Lung (tissue), 12 donors: ENCODE results near the gene CELF6. TPM values are rescaled to one million over a fixed set of nuclear protein-coding genes. Genes with fewer than 3 reads are reported as not detected.

Experiments used
- ATAC-seq: fragments of 200-7000 bp; cut with Tn5 transposase; one replicate; pipeline ENCODE4 v1.9.1; 2020; ENCODE audit warnings: moderate number of reproducible peaks; ENCODE audit not compliant: insufficient read depth, low FRiP score
- DNase-seq, 3 donors: peaks; one replicate each; pipeline ENCODE4 v3.0.0-alpha.2; 2013 to 2017
- H3K27ac ChIP-seq, 2 donors: one replicate each; pipeline ENCODE4 v1.5.1; 2013; ENCODE audit warnings: mild to moderate bottlenecking in 2 of 2, moderate library complexity in 2 of 2, control low read depth in 1 of 2, inconsistent platforms in 1 of 2, low read depth in 1 of 2, low read length in 1 of 2
- H3K27me3 ChIP-seq, 3 donors: one replicate each; pipeline ENCODE4 v1.5.1; 2013; ENCODE audit warnings: low read length in 2 of 3; ENCODE audit not compliant: control insufficient read depth in 3 of 3, insufficient read depth in 3 of 3
- H3K36me3 ChIP-seq, 4 donors: one replicate each; pipeline ENCODE4 v1.5.1; 2013; ENCODE audit warnings: low read length in 4 of 4, mild to moderate bottlenecking in 1 of 4, moderate library complexity in 1 of 4; ENCODE audit not compliant: control insufficient read depth in 4 of 4, insufficient read depth in 4 of 4
- H3K4me1 ChIP-seq, 5 donors: one replicate each; pipeline ENCODE4 v1.5.1; 2013; ENCODE audit warnings: low read length in 5 of 5, mild to moderate bottlenecking in 2 of 5, moderate library complexity in 1 of 5; ENCODE audit not compliant: control insufficient read depth in 5 of 5, insufficient read depth in 5 of 5
- H3K4me3 ChIP-seq: one replicate; pipeline ENCODE4 v1.5.1; 2013; ENCODE audit warnings: mild to moderate bottlenecking, control low read depth, moderate library complexity
- H3K9ac ChIP-seq, 2 donors: one replicate each; pipeline ENCODE4 v1.5.1; 2013; ENCODE audit warnings: low read length in 2 of 2, control low read depth in 1 of 2; ENCODE audit not compliant: insufficient read depth in 1 of 2
- H3K9me3 ChIP-seq, 4 donors: one replicate each; pipeline ENCODE4 v1.5.1; 2013; ENCODE audit warnings: low read length in 3 of 4, mild to moderate bottlenecking in 1 of 4, moderate library complexity in 1 of 4; ENCODE audit not compliant: control insufficient read depth in 4 of 4, insufficient read depth in 3 of 4
- WGBS, 2 donors: extraction: QIAGEN DNeasy Blood & Tissue Kit; methylation state at CpG; one replicate each; pipeline ENCODE4 v1.1.7; 2013; 5-methylcytosine and 5-hydroxymethylcytosine counted together
- polyA plus RNA-seq, 2 donors: library from polyadenylated mRNA; stranded (reverse); fragments of 200-250 nt; gene quantifications; one replicate each; pipeline ENCODE4 v1.2.1, GENCODE V29; 2013
- total RNA-seq, 2 donors: library from RNA; depleted of rRNA in 1 of 2; stranded (reverse); fragments of >200 nt in 1 of 2; gene quantifications; one replicate each; pipeline ENCODE4 v1.2.1, GENCODE V29; 2014 to 2021
- TF ChIP-seq, protein P1 (sequence below): IDR thresholded peaks from 2 replicates; pipeline ENCODE4 v1.5.1; 2012; ENCODE audit warnings: mild to moderate bottlenecking; ENCODE audit errors: control extremely low read depth, extremely low read depth
- donor health status: control.
- donor health status: control.
- donor health status: Bipolar disorder and iron deficiency.
- donor health status: healthy.
- donor health status: DM: yes; HTN: yes; CAD: no.

Gene CELF6
- total and polyA plus RNA-seq, 4 donors, result 2.1 to 6.4 (median 3.4) TPM

DNA sequence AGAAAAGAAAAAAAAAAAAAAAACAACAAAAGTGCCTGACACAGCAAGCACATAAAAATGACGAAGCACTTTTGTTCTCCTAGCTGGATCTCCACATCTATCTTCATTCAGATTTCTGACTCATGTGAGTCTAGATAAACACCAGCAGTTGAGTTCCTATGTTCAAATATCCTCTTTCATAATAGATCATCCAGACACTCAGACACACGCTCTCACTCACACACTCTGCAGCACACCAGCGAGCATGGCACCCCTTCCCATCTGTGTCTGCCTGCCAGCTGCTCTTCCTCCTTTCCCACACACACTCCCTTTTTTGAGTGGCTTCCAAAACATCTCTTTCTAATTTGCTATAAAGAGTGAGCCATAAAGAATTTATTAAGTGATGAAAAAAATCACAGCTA lies 19.8 kb upstream of the CELF6 start:
- 26 to 41% methylated on average over 3 of the region's 3 CpGs for whole genome bisulfite sequencing, 2 donors
- peak; percentile 88 to 97 (median 97) for DNase-seq
- H3K9ac ChIP-seq, result no peak overlapping the region
- no peak overlapping the region for H3K4me3 ChIP-seq
- TF ChIP-seq, protein P1, sequence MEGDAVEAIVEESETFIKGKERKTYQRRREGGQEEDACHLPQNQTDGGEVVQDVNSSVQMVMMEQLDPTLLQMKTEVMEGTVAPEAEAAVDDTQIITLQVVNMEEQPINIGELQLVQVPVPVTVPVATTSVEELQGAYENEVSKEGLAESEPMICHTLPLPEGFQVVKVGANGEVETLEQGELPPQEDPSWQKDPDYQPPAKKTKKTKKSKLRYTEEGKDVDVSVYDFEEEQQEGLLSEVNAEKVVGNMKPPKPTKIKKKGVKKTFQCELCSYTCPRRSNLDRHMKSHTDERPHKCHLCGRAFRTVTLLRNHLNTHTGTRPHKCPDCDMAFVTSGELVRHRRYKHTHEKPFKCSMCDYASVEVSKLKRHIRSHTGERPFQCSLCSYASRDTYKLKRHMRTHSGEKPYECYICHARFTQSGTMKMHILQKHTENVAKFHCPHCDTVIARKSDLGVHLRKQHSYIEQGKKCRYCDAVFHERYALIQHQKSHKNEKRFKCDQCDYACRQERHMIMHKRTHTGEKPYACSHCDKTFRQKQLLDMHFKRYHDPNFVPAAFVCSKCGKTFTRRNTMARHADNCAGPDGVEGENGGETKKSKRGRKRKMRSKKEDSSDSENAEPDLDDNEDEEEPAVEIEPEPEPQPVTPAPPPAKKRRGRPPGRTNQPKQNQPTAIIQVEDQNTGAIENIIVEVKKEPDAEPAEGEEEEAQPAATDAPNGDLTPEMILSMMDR, result no peak
- peak; percentile 53 for ATAC-seq
- H3K36me3 ChIP-seq, result peaks cover 4 to 25% (median 9%) of the 10 kb centered on the region in 4 donors
- H3K9me3 ChIP-seq, result no peaks in the 10 kb centered on the region
- no peak overlapping the region for H3K27ac ChIP-seq
- peaks cover 0 to 20% (median 0%) of the 10 kb centered on the region in 5 donors for H3K4me1 ChIP-seq
- no peaks in the 10 kb centered on the region for H3K27me3 ChIP-seq

DNA sequence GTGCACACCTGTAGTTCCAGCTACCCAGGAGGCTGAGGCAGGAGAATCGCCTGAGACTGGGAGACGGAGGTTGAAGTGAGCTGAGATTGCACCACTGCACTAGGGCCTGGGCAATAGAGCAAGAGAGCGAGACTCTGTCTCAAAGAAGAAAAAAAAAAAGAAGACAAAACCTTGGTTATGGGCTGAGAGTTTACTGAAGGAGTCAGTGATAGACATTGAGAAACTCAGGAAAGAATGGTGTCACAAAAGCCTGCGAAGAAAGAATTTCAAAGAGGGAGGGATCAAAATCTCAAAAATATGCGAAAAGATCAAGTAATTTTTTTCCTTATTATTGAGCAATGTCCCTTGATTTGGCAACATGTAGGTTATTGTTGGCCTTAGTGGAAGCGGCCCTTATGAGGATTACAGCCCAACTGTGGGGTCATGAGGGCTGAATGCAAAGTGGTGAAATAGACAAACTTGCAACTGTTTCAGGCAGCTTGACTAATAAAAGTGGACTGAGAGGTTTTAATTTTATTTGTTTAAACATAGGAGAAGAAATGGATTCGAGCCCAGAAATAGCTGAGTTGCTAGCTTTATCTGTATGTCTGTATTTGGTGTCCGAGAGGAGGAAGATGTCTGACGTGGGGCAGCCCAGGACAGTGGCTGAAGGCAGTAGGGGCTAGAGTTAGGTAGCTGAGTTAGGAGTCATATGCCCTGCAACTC lies 18.8 kb upstream of the CELF6 start:
- peak; percentile 27 for ATAC-seq
- TF ChIP-seq, protein P1, result no peak
- no peaks in the 10 kb centered on the region for H3K27me3 ChIP-seq
- no peak overlapping the region for H3K9ac ChIP-seq
- H3K9me3 ChIP-seq, result no peaks in the 10 kb centered on the region
- WGBS, 2 donors, result 45 to 64% methylated on average over 9 of the region's 9 CpGs
- H3K36me3 ChIP-seq, result peaks cover 0 to 16% (median 6%) of the 10 kb centered on the region in 4 donors
- H3K27ac ChIP-seq, result peak overlapping the region in 1 of 2 donors; percentile 75
- H3K4me1 ChIP-seq, result peaks cover 0 to 20% (median 0%) of the 10 kb centered on the region in 5 donors
- no peak overlapping the region for H3K4me3 ChIP-seq
- DNase-seq, result peak; percentile 83 to 97 (median 95)

DNA sequence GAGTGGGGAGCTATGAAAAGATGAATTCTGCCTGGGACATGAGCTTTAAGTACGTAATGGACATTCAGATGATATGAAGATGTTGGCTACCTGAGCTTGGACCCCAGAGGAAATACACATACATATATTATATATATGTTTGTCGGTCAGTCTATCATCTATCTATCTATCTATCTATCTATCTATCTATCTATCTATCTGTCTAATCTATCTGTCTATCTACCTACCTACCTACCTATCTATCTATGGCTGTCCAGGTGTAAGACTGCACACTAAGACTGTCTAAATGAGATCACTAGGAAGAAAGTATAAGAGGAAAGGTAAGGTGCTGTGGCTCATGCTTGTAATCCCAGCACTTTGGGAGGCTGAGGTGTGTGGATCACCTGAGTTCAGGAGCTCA lies 18.2 kb upstream of the CELF6 start:
- H3K27ac ChIP-seq, result no peak overlapping the region
- ATAC-seq (no peak), DNase-seq (no peak)
- H3K4me3 ChIP-seq, result no peak overlapping the region
- no peaks in the 10 kb centered on the region for H3K9me3 ChIP-seq
- TF ChIP-seq, protein P1, result no peak
- no peak overlapping the region for H3K9ac ChIP-seq
- H3K27me3 ChIP-seq, result no peaks in the 10 kb centered on the region
- 98% methylated on average over 2 of the region's 2 CpGs for WGBS, 2 donors
- peaks cover 0 to 20% (median 0%) of the 10 kb centered on the region in 5 donors for H3K4me1 ChIP-seq
- H3K36me3 ChIP-seq, result peaks cover 0 to 11% (median 5%) of the 10 kb centered on the region in 4 donors
